HG02759 (cell line): ENCODE results near the gene SPTLC3.
"Not testable (repeated sequence)": the region's sequence is repeated elsewhere in the genome, so short reads cannot be mapped to it uniquely, and the experiment has no call there.

Experiments used
- ATAC-seq: cut with Tn5 transposase; IDR thresholded peaks from one replicate; pipeline ENCODE4 v1.9.1; 2021; ENCODE audit warnings: mild to moderate bottlenecking, moderate library complexity; ENCODE audit not compliant: unreplicated experiment

SPTLC3 gene

DNA sequence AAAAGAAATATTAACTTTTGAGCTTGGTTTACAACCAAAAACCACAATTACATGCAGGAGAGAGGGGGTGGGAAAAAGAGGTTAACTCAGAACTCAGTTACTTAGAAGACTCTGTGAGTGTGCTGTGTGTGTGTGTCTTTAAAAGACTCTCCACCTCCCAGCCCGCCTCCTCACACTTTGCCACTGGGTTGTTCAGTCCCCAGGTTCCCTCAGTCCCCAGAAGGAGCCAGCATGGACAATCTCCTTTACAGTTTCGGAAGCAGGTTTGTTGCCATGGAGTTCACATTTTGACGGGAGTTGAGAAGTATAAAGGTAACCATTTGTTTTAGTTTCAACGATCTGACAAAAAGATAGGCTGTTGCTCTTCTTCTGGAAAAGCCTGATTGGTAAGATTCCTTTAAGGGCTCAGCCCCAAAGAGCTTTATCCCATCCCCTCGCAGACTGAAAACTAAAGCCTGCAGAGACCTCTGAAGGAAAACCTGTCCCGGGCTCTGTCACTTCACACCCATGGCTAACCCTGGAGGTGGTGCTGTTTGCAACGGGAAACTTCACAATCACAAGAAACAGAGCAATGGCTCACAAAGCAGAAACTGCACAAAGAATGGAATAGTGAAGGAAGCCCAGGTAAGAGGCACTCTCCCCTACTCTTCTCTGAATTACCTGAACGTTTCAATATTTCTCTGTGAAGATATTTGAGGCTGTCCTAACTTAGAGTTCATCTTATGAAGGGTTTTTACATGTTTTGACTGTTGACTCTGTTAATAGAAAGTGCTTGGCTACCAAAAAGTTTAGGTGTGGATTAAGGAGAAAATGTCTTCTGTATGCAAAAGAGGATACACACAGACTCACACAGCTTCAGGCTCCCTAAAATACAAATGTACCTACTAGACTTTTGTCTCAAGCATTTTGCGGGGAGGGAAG lies at the start of gene SPTLC3:
Gene SPTLC3 (plus strand): TSS at position 212 of the 921 bp plus-strand sequence. CDS start 296 bp downstream, at position 508.
- peak; percentile 46 for ATAC-seq

DNA sequence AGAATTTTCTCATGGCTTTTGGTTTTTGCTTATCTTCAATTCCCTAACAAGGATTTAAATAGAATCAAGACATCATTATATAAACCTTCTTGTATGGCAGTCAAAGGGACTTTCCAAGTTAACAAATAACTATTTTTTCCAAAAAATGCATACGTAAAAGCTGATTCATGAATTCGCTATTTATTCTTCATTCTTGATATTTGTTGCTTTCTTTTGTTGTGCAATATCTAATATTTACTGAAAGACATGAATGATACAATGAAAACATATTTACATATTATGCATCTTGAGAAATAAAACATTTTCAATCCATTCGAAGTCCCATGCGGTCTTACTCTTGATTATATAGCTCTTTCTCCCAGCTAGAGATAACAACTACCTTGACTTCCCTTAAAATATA lies 47.0 kb upstream of the SPTLC3 start:
- no peak for ATAC-seq

DNA sequence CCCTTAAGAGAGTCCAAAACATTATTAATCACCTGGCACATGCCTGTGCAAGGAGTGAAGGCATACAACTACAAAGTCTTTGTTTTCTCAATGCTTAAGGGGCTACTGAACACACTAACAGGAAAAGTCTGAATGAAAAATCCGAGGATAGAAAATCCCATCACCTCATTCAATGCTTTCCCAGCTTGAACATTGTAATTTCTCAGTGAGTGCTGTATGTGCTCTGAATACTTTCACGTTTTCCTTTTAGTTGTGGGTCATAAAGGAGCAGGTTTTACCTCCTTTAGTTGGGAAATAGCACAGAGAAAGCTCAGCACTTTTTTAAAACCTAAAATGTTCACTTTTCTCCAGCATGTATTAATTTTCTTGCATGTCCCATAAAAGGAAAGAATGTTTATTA lies 45.9 kb upstream of the SPTLC3 start:
- no peak for ATAC-seq

- no peak for ATAC-seq
Measured at GRCh38 chr20:12963416-12963815, 45.4 kb upstream of the SPTLC3 start.

DNA sequence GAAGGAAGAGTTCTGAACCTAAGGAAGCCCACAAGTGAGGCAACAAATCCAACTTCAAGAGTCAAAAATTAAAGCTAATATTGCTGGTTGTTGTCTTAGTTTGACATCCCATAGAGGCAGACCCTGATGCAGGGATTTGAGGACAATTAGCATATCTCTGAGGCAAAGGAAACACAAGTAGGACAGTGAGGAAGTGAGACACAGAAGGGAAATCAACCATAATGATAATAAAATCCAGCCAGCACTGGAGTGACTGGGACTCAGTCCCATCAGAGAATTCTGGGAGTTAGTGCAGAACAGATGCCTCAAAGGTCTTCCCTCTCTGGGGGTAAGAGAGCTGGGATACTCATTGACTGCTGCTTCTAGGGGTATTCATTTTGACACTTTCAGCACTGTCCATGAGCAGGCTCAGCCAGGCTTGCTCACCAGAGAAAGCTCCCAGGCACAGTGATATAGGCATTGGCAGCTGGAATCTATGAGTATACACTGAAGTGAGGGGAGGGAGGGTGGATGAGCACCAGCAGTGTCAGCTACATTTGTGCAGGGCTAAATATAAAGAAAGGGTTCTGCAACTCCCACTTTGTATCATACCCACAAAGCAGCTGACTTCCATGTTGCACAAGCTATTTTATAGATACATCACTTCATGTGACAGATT lies 43.4 kb upstream of the SPTLC3 start:
- ATAC-seq: no peak

DNA sequence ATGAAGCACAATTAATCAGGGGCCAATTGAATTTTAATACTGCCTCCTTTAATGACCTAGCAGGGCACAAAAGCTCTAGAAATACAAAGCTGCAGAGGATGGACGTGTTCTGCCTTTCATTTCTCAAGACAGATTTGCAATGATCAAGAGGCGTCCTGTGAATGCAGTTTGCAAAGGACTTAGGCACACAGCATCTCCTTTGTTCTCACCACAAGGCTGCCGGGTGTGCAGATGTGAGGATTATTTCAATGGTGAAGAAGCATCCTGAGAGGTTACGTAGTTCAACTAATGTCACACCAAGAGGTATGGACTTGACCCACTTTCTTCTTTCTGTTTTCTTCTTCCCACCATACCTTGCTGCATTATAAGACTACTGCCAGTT lies 42.9 kb upstream of the SPTLC3 start:
- ATAC-seq: no peak

GRCh38 chr20:12966468-12967085 lies 42.2 kb upstream of the SPTLC3 start:
- no peak for ATAC-seq

GRCh38 chr20:12967932-12968331 lies 40.8 kb upstream of the SPTLC3 start:
- ATAC-seq: no peak

DNA sequence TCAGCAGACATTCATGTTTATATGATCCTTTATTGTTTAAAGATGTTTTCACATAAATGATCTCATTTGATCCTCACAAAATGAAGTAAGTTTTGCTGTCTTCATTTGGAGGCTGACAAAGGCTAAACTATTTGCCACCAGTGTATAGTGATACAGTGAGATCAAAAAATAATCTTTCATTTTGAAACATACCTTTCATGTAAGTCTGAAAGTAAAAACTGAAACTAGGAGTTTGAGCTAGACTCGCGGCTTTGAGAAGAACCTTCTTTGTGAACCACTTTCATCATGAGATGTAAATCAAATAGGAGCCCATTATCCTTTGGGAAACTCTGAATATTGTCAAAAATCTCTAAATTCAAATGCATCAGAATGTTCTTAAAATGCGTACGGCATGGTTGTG lies 40.3 kb upstream of the SPTLC3 start:
- no peak for ATAC-seq

DNA sequence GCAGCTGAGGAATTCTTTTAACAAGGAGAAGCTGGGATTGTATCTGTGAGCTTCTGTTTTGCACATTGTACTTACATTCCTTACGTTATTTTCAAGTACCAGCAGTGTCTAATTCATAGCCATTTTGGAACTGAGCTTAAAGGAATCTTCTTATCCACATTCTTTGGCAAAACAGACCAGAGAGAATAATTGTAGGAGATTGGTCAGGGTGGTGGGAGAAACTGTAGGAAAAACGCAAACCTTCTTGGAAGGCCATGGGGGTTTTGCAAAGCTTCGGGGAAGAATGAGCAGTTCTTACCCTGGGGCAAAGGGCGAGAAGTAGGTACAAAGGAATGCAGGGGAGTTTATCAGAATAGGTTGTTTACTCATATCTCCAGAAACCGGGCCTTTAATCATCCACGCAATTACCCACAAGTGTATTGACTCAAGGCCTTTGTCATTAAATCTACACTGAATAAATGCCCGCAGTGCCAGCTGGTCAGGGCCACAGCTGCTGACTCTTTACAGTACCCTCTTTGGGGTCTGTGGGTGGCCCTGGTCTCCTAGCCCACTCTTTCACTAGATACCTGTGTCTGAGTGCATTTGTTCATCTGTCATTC lies 39.6 kb upstream of the SPTLC3 start:
- ATAC-seq: no peak

DNA sequence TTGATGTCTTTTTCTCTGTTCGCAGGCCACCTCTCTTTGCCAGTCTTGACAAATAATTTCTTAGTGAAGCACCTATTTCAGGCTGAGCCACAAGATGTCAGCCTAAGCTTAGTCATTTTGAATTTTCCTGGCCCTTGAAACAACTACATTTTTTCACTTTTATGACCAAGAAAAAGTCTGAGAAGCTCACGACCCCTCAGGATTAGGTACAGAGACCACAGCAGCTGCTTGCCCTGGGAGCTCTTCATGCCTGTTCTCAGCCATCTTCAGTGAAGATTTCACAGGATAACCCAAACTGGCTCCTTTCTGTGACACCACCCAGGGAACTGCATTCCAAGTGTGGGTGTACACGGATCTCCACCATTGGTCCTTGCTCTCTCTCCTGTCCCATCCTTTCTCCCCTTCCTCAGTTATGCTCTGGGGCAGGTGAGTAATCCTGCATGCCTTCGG lies 38.4 kb upstream of the SPTLC3 start:
- ATAC-seq: peak; percentile 55

DNA sequence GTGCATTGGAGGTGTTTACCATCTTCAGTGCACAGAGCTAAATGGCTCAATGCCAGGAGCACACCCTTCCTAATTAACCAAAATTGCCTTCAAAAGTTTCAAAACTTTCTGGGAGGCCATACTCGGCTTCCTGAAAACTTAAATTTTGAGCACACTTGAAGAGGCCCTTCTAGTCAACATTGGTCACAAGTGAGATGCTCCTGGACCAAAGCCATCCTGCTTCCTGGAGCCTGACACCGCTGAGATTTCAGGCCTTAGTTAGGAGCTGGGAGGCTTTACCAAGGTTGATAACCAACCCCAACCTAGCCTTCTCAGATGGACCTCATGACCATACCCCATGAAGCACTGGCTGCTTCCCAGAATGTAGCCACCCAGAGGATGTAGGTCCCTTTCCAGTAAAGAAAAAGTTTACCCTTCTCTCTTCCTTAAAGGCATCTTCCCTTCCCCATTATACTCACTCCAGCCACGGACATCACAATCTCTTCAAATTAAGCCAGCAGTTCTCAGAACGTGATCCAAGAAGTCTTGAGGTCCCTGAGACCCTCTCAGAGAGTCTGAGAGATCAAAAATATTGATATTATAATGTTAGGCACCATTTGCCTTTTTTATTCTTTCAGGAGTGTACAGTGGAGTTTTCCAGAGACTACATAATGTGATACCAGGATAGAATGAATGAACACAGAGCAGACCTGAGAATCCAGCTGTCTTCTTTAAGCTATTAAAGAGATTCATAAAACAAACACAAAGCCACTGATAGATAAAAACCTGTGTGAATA lies 32.8 kb upstream of the SPTLC3 start:
- no peak for ATAC-seq

GRCh38 chr20:12976720-12977309 lies 32.0 kb upstream of the SPTLC3 start:
- ATAC-seq: no peak

- ATAC-seq: no peak
Measured at GRCh38 chr20:12977328-12978125, 31.2 kb upstream of the SPTLC3 start.

GRCh38 chr20:12978126-12978394 lies 30.7 kb upstream of the SPTLC3 start:
- no peak for ATAC-seq

DNA sequence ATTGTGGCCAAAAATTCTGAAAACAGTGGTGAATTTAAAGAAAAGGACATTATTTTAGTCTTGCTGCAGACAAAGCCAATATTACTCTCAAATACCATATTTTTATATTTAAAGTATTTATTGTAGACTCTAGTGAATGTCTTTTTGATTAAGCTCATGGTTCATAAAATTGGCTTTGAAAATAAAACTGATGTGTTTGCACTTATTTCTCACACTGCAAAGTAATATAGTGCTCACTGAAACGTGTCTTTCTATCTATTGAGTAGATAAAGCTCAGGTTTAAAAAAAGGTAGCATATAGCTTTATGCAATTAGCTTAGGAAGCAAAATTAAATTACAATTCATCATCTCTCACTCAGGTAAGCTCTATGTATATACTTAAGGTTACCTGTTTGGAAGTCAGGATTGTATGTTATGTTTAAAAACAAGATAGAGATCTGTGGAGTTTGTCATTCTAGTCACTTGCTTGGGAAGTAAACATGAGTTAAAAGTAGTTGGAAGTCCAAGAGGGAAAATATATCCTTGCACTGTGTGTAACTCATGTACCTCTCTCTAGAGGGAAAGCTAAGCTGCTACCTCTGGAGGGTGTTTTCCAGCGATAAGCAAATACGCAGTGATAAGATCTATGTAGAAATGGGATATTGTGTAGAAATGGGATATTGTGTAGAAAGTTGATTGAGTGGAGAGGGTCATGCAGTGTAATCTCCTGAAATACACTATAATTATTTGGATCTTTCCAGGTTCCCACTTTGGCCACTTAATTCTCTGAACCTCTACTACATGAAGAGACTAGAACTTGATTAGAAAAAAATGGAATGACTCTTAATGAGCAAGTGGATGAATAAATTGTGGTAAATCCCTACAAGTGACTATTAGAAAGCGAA lies 29.9 kb upstream of the SPTLC3 start:
- ATAC-seq: no peak

- not testable (repeated sequence) for ATAC-seq
Measured at GRCh38 chr20:12979713-12980112, 29.1 kb upstream of the SPTLC3 start.

GRCh38 chr20:12982098-12982497 lies 26.7 kb upstream of the SPTLC3 start:
- ATAC-seq: no peak
